ENCODE data around the gene ASTN1. TPM values are rescaled to one million over a fixed set of nuclear protein-coding genes. Genes with fewer than 3 reads are reported as not detected.

Gene ASTN1
- total RNA-seq, 3 donors from 2014 or later (not counting 1 experiment from before 2014, with no cell fraction given) = not detected

- Mint-ChIP-seq H3K36me3 (no peaks in the 10 kb centered on the region), H3K4me1 (no peaks in the 10 kb centered on the region), H3K27me3 (ENCODE audit: low read depth in 2 of 2) (no peaks in the 10 kb centered on the region), H3K27ac (no peak overlapping the region), H3K4me3 (no peak overlapping the region), H3K9me3 (peaks cover 4 to 15% of the 10 kb centered on the region in 2 donors)
- H3K27ac ChIP-seq (ENCODE audit: low read length) = no peak overlapping the region
- no peak for ATAC-seq
- H3K9me3 ChIP-seq (ENCODE audit: control insufficient read depth, insufficient read depth, low read length) = no peaks in the 10 kb centered on the region
- intact Hi-C loops (cut with micrococcal nuclease) = no loop called here
- H3K4me3 ChIP-seq (ENCODE audit: low read length) = no peak overlapping the region
- DNase-seq = no peak
- no peaks in the 10 kb centered on the region for H3K27me3 ChIP-seq (ENCODE audit: control insufficient read depth, insufficient read depth, low read length)
- H3K36me3 ChIP-seq (ENCODE audit: control insufficient read depth, insufficient read depth, low read length) = no peaks in the 10 kb centered on the region
- no peak for TF ChIP-seq CTCF (IDR thresholded peaks at IDR 0.05)
- 91% methylated on average over 6 of the region's 7 CpGs for WGBS (ENCODE audit: insufficient coverage)
- no peaks in the 10 kb centered on the region for H3K4me1 ChIP-seq (ENCODE audit: control insufficient read depth, insufficient read depth, low read length)
Measured at GRCh38 chr1:176932114-176933104, 232.1 kb downstream of the ASTN1 start.

GRCh38 chr1:176931526-176931925 is 233.0 kb downstream of the ASTN1 start:
- Histone ChIP-seq H3K9me3 (ENCODE audit: control insufficient read depth, insufficient read depth, low read length) (no peaks in the 10 kb centered on the region), H3K27me3 (ENCODE audit: control insufficient read depth, insufficient read depth, low read length) (no peaks in the 10 kb centered on the region), H3K36me3 (ENCODE audit: control insufficient read depth, insufficient read depth, low read length) (no peaks in the 10 kb centered on the region), H3K4me3 (ENCODE audit: low read length) (no peak overlapping the region), H3K4me1 (ENCODE audit: control insufficient read depth, insufficient read depth, low read length) (no peaks in the 10 kb centered on the region), H3K27ac (ENCODE audit: low read length) (no peak overlapping the region)
- no peaks in the 10 kb centered on the region for H3K36me3 Mint-ChIP-seq
- TF ChIP-seq CTCF (IDR thresholded peaks at IDR 0.05) = no peak
- H3K4me1 Mint-ChIP-seq = no peaks in the 10 kb centered on the region
- H3K27ac Mint-ChIP-seq = no peak overlapping the region
- H3K9me3 Mint-ChIP-seq = peaks cover 6 to 17% of the 10 kb centered on the region in 2 donors
- 88% methylated on average over 1 of the region's 1 CpG for WGBS (ENCODE audit: insufficient coverage)
- intact Hi-C loops (cut with micrococcal nuclease) = no loop called here
- DNase-seq = no peak
- no peak overlapping the region for H3K4me3 Mint-ChIP-seq
- no peaks in the 10 kb centered on the region for H3K27me3 Mint-ChIP-seq (ENCODE audit: low read depth in 2 of 2)
- ATAC-seq = no peak

- H3K9me3 ChIP-seq (ENCODE audit: control insufficient read depth, insufficient read depth, low read length) = no peaks in the 10 kb centered on the region
- H3K27ac ChIP-seq (ENCODE audit: low read length) = no peak overlapping the region
- DNase-seq (no peak), ATAC-seq (no peak)
- H3K9me3 Mint-ChIP-seq = peaks cover 6 to 18% of the 10 kb centered on the region in 2 donors
- no peaks in the 10 kb centered on the region for H3K27me3 ChIP-seq (ENCODE audit: control insufficient read depth, insufficient read depth, low read length)
- H3K4me1 Mint-ChIP-seq = no peaks in the 10 kb centered on the region
- 77% methylated on average over 4 of the region's 5 CpGs for WGBS (ENCODE audit: insufficient coverage)
- no peaks in the 10 kb centered on the region for H3K36me3 ChIP-seq (ENCODE audit: control insufficient read depth, insufficient read depth, low read length)
- H3K4me1 ChIP-seq (ENCODE audit: control insufficient read depth, insufficient read depth, low read length) = no peaks in the 10 kb centered on the region
- H3K36me3 Mint-ChIP-seq = no peaks in the 10 kb centered on the region
- no peak overlapping the region for H3K27ac Mint-ChIP-seq
- intact Hi-C loops (cut with micrococcal nuclease) = no loop called here
- H3K4me3 ChIP-seq (ENCODE audit: low read length) = no peak overlapping the region
- no peak for TF ChIP-seq CTCF (IDR thresholded peaks at IDR 0.05)
- no peak overlapping the region for H3K4me3 Mint-ChIP-seq
- no peaks in the 10 kb centered on the region for H3K27me3 Mint-ChIP-seq (ENCODE audit: low read depth in 2 of 2)
Measured at GRCh38 chr1:176926330-176927086, 238.0 kb downstream of the ASTN1 start.

Data from natural killer cell (primary cell).